EH (cell line): ENCODE results near the gene CXorf49.
A peak's percentile ranks its signal among the peaks of the same experiment; 100 is the strongest.

Experiments
- DNase-seq: peaks from one replicate; pipeline ENCODE4 v3.0.0-alpha.2; 2015; ENCODE audit warnings: low read depth

CXorf49 gene

DNA sequence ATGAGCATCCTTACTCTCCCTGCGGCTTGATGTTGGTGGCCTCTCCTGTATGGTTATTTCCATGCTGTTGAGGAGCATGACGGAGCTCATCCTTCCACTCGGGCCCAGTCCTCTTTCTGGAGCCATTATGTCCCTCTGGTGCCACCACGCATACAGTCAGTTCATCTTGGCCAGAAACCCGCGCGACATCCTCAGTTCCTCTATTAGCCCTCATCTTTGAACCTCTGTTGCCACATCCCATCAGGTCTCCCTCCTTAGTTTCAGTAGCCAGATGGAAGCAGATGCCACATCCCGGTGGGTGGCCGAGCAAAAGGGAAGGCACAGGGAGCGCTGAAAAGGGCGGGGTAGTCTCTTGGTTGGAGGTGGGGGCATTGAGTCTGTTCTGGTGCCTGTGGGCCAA, 46.1 kb downstream of the CXorf49 start:
- no peak for DNase-seq

DNA sequence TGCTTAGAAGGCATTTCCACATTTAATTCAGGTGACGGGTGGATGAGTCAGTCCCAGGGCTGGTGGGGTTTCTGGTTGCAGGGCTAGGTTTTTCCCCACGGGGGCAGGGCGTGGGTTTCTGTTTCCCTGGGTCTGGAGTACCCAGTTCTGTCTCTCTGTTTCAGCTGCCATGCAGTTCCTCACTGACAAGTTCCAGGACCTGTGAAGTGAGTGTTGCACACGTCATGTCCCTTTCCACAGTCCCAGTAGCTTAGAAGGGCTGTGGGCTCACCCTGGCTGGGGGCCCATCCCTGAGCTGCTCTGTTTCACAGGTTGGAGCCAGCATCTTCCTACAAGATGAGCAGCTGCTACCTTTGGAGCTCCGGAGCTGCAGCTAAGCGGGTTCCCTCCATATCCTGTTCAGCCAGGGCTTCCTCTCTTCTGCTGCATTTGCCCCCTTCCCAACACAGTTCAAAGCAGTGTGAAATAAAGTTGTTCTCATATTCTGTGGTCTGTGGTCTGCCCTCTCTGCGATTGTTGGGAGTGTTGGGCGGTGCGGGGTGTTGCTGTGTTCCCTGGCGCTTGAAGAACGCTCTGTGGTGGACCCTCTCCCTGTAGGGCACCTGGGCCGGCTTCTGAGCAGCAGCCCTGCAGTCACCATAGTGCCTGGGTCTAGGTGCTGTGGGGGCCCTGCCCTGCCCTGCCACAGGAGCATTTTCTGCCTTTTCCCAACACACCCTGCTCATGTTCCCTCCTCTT, 46.9 kb downstream of the CXorf49 start:
- DNase-seq = no peak

DNA sequence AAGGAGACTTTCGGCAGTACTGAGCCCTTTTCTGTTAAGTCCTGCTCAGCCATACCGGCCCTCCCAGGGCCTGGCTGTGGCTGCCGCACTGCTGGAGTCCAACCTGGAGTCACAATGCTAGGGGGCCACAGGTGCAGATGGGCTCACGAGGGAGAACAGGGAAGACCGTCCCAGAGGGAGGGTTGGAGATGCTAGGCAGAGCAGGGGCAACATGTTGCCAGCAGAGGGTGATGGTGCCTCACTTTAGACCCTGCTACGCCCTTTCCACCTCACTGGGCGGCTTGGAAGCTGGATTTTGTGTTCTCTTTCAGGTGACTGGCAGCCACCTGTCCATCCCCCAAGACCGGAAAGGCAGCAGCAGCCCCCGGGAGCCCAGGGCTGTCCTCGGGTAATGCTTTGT, 48.1 kb downstream of the CXorf49 start:
- peak; percentile 8 for DNase-seq

- DNase-seq = no peak
Observed at GRCh38 chrX:71669492-71669891, 48.6 kb downstream of the CXorf49 start.

DNA sequence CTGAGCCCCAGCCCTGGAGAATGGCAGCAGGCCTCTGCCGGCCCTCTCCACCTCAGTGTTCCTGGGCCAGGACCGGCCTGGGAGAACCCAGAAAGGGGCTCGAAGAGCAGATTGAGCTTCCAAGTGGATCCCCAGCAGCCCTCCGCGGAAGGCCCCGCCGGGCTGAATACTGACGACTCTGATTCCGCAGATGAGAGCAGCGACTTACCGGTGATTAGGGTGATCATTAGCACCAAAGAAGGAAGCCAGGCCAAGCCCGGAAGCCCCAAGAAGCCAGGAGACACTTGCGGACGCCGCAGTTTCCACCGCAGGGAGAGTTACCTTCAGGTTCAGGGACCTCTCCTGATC, 49.9 kb downstream of the CXorf49 start:
- DNase-seq = no peak

DNA sequence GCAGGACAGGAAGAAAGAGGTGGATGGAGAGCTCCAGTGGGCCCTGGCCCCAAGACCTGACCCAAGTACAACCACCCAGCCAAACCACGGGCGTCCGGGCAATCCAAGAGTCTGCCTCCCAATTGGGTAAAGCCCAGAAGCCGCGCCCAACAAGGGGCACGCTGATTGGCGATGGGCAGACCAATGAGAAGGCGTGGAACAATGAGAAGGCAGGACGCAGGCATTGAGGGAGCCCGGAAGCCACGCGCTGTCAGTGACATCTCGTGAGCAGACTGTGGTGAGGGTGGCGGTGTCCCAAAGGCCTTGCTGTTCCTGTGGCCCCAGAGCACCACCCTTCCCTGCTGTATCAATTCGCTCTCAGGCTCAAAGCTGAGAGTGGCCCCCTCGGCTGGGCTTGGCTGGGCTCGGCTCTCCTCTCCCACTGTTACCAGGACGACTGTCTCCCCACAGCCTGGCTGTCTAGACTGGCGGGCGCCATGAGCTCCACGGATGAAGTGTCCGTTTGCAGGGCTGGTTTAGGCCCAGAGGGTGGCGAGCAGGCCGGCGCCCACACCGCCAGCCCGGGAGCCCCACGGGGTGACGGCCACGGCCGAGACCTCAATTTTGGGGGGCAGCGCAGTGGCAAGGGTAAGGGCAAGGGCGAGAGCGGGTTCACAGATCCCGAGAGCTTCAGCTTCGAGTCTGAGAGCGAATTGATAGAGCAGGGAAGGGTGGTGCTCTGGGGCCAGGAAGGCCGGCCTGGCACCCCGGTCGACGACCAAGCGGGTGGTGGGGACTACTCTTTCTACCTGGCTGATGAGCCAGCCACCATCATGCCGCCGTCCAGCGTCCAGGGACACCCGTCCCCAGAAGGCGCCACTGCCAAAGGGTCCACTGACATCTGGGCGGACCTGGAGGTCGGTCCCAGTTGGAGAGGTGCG, 50.5 kb downstream of the CXorf49 start, which contains the start of gene LOC101059915:
LOC101059915 (plus strand) TSS at position 219 of the 920 bp plus-strand sequence.
- no peak for DNase-seq

- no peak for DNase-seq
Observed at GRCh38 chrX:71666240-71667223, 51.6 kb downstream of the CXorf49 start.

- no peak for DNase-seq
Observed at GRCh38 chrX:71665747-71666146, 52.3 kb downstream of the CXorf49 start.

DNA sequence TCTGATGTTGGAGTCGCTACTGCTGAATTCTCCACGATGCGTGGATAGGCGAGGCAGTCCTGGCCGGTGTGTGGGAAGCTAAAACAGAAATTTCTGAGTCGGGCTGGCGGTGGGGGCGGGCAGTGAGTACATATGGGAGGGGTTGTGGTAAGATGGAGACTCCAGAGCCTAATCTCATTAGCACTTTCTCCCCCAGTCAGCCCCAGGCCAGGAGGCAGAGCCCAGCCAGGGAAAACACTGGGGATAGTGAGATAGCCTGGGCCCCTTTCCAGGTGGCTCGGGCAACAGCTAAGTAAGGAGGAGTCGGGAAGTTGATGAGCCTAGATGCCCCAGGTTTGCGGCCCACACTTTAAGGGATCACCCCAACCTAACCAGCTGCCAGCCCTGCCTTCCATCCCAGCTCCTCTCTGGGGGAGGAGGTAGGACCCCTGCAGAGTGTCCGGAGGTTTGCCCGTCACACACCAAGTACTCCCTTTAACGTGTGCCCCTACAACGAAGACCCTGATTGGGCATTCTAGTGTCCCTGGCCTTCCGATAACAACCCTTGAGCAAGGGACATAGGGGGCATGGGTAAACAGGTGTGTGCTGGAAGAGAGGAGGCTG, 53.1 kb downstream of the CXorf49 start:
- no peak for DNase-seq
